ENCODE data around the gene ABCG1.

DNA sequence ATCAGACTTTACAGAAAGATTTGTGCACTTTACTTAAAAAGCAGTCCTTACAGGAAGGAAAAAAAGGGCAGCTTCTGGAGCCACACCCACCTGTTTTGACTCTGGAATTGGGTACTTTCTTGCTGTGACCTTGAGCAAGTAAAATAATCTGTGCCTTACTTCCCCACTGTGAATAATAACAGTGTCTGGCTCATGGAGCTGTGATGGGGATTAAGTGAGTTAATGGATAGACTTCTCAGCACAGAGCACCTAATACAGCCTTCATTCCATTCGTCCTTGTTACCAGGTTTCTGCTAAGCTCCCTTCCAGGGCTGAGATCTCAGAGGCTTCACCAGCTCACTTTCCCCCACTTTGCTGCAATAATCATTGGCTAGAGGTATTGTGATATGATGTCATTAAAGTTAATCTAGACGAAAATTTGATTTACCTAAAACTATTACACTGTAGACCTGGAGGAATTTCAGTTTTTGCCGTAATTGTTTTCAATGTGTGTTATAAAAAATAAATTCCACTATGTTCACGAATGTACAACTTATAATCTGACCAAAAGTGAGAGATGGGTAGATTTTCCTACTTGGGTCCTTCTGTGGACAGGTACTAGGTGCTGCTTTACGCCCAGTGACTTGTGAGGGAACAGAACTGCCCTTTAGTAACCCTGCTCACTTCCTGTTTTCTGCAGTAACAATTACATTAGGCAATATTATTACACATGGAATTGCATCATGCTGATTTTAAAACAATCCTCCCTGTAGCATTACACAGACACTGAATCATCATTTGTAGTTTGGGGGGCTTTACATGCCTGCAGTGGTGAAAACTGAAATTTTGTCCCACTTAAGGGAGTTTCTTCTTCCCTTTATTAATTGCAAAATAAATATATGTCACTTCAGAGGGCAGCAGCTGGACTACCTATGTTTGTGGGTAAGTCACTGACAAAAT, 19.7 kb upstream of the ABCG1 start:
- TF ChIP-seq POLR2AphosphoS5 (IDR thresholded peaks at IDR 0.05; ENCODE audit: low read depth, low read length) (no peak), POLR2A (IDR thresholded peaks at IDR 0.05; ENCODE audit: low read depth, low read length) (no peak)
